GM18508 (cell line): ENCODE measurements around the gene HS3ST4.

Experiments used
- ATAC-seq: cut with Tn5 transposase; IDR thresholded peaks from one replicate; pipeline ENCODE4 v1.9.1; 2021; ENCODE audit warnings: moderate number of reproducible peaks; ENCODE audit not compliant: insufficient read depth, unreplicated experiment

Gene HS3ST4

DNA sequence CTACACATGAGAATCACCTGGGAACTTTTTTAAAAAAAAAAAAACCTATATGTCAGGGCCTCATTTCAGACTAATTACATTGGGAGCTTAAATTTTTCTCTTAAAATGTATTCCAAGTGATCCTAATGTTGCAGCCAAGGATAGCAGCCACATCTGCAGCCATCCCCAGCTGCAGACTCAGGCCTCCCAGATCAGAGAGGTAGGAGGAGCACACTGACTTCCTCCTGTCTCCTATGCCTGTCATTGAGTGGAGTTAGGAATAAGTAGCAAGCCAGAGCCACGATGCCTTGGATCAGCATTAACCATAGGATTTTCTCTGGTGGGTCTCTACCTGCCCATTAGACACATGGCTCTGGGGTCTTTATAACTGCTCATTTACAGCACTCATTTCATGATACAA lies 463.5 kb downstream of the HS3ST4 start:
- no peak for ATAC-seq

DNA sequence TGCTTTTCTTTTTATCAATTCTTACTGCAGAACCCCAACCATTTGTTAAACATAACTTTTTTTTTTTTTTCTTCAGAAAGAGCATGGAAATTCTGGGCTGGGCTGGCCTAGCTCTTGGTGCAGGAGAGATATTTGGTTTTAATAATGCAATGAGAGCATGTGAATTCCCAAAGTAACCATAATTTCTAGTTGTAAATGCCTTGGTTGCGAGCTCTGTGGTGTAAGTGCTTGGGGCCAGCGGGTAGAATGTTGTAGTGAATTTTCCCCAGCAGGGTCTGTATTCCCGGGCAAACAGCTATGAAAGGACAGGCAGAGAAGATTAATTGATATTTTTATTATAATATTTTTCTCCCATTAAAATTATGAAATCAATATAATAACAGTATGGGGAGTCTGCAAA lies 465.6 kb downstream of the HS3ST4 start:
- no peak for ATAC-seq

DNA sequence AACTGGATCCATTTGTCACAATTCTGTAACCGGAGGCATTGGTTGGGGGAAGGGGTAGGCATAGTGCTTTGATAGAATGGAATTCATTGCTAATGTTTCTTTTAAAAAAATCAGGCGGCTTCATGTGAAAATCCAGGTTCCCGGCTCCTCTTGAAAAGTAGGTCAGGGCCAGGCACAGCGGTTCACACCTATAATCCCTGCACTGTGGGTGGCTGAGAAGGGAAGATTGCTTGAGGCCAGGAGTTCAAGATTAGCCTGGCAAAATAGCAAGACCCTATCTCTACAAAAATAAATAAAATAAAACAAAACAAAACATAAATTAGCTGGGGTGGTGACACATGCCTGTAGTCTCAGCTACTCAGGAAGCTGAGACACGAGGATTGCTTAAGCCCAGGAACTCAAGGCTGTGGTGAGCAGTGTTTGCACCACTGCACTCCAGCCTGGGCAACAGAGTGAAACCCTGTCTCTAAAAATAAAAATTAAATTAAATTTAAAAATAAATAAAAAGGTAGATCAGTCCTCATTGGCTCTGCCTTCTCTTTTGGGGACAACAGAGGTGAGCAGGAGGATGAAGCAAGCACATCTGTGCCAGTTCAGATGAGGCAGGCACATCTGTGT lies 466.5 kb downstream of the HS3ST4 start:
- ATAC-seq: no peak

DNA sequence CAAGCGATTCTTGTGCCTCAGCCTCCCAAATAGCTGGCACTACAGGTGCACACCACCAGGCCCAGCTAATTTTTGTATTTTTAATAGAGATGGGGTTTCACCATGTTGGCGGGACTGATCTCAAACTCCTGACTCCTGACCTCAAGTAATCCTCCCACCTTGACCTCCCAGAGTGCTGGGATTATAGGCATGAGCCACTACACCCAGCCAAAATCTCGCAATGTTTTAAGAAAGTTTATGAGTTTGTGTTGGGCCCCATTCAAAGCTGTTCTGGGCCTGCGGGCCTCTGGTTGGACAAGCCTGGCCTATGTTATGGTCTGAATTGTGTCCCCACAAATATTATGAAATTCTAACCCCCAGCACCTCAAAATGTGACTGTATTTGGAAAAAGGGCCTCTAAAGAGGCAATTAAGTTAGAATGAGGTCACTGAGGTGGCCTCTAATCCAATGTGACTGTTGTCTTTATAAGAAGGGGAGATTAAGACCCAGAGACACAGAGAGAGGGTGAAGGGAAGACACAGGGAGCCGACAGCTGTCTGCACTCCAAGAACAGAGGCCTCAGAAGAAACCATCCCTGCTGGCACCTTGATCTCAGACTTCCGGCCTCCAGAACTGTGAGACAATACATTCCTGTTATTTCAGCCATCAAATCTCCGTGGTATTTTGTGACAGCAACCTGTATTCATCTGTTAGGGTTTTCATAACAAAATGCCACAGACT lies 469.9 kb downstream of the HS3ST4 start:
- ATAC-seq: no peak

DNA sequence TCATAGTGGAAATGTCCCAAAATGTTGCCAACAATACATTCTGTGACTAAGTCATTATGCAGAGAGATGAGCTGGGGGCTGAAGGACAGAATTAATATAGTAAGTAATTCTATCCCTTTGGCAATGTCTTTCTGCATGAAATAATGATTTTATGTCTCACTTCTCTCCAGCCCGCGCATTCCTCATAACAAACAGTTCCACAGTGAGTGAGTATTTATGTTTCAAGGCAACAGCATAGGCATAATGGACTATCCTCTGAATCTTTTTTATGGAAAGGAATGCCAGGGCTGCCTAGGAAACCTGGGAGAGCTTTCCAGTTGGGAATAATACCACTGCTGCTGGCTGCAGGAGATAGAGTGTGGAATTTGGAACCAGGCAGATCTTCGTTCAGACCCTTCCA lies 477.7 kb downstream of the HS3ST4 start:
- ATAC-seq: no peak

DNA sequence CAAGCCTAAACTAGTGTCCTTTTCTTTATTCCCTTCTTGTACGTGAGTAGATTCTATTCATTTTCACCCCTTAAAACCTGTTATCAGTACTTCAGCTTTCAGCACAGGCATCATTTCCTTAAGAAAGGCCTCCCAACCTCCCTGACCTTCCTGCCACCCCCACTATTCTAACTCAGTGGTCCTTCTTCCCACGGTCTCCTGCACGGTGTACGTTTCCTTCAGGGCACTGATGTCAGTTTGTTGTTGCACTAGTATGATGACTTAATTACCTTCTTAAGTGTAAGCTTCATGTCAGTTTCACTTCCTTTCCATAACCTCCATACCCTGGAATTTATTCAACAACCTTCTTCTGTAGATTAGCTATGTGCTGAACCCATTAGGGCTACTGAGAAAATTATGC lies 484.2 kb downstream of the HS3ST4 start:
- no peak for ATAC-seq

DNA sequence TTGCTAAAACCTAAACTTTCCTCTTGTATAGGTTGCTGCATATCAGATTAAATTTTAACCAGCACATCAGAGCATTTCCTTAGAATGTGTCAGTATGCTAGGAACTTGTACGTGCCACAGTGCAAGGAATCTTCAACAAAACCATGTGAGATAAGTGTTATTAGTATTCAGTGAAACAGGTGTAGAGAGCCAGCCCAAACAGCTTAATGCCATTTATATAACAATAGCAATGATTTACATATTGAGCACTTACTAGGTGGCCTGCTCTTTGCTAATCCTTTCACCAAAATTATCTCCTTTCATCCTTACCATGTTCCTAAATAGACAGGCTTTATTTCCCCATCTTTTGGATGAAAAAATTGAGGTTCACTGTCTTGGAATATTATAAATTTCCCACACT lies 485.7 kb downstream of the HS3ST4 start:
- no peak for ATAC-seq

DNA sequence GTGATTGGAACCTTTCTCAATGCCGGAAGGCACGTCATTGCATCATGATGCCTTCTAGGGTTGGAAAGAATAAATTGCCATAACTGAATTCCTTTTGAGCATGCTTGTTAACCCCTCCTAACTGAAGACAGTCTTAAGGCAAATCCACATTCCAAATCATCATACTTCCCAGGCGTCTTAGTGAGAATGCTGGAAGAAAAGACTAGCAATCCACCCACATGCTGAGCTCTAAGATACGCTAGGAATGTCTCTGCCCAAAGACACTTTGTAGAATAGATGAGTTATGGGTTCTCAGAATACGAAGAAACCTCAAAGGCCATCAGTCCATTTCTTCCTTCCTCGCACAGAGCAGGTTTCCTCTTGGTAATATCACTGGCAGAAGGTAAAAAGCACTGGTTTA lies 486.5 kb downstream of the HS3ST4 start:
- ATAC-seq: no peak

DNA sequence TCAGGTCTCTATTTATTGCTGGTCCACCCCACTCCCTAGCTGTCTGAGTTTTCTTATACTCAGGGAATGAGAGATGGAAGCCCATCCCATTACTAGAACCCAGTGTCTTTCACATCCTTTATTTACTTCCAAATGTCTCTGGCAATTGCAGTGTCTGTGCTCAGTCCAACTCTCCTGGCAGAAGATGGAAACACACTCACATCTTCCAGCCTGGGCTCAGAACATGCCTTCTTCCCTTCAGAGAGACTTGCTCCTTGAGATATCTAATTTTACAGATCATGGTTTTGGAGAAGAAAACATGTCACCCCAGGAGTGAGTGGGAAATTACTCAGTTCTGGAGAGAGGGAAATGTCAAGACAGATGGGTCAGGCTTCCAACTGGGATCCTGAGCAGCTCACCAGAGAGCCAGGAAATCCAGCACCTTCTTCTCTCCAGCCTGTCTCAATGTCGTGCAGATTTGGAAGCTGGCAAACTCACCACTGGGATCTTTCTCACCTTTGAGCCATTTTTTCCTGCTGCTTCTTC lies 494.4 kb downstream of the HS3ST4 start:
- ATAC-seq: no peak
